Testis (tissue), 2 donors: ENCODE results near the gene PKIG.

Experiments
- POLR2A ChIP-seq: fragments of 450-650 bp; IDR thresholded peaks from one replicate; pipeline ENCODE4 v1.6.1; 2017; ENCODE audit warnings: antibody characterized with exemption, mild to moderate bottlenecking, moderate library complexity
- TF ChIP-seq, protein P1 (sequence below), 3 experiments: fragments of 450-650 bp in 2 of 3; fragments of 200-600 bp in 1 of 3; sonication (generic) in 1 of 3; IDR thresholded peaks; one replicate each; pipeline ENCODE4 v1.5.1; 2016 to 2019; ENCODE audit warnings: antibody characterized with exemption in 3 of 3, mild to moderate bottlenecking in 2 of 3, moderate library complexity in 1 of 3

DNA sequence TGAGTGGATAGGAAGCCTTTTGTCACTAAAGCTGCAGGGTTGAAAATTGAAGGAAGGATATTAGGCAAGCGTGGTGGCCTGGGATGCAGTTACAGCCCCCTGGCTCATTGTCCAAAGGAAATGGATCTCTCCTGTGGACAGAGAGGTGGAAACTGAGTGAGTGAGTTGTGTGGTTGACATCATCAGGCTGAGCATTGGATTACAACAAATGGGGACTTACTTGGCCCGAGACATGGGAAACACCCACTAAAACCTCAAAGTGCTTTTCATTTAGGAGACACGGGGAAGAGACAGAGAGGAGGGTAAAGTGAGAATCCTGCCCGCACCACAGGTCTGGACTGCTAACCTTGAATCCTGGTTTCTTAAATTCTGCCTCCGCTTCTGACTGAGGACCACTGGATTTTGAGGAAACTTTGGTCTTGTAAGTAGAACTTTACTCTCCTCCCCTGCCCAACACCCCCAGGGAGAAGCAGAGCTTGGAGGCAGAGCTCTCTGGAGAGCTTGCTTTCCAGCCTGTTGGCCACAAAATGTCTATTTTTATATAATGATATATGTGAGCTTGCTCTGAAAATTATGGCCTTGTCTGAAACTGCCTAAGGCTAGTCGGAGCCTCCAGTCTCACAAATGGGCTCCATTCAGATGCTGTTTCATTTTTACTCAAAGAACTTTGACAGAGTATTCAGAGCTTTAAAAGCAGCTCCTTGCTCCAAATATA, at the start of gene PKIG:
- TF ChIP-seq, protein P1, sequence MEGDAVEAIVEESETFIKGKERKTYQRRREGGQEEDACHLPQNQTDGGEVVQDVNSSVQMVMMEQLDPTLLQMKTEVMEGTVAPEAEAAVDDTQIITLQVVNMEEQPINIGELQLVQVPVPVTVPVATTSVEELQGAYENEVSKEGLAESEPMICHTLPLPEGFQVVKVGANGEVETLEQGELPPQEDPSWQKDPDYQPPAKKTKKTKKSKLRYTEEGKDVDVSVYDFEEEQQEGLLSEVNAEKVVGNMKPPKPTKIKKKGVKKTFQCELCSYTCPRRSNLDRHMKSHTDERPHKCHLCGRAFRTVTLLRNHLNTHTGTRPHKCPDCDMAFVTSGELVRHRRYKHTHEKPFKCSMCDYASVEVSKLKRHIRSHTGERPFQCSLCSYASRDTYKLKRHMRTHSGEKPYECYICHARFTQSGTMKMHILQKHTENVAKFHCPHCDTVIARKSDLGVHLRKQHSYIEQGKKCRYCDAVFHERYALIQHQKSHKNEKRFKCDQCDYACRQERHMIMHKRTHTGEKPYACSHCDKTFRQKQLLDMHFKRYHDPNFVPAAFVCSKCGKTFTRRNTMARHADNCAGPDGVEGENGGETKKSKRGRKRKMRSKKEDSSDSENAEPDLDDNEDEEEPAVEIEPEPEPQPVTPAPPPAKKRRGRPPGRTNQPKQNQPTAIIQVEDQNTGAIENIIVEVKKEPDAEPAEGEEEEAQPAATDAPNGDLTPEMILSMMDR (IDR thresholded peaks at IDR 0.05), result no peak
- TF ChIP-seq POLR2A, result no peak
